Activated CD4-positive, alpha-beta T cell treated with anti-CD3 and anti-CD28 coated beads for 4 hours (primary cell): ENCODE results near the gene HIRA.
A peak's percentile ranks its signal among the peaks of the same experiment; 100 is the strongest.

Source experiments
- DNase-seq, 2 donors: peaks; one replicate each; pipeline ENCODE4 v3.0.0-alpha.2; 2020

HIRA gene

GRCh38 chr22:19431649-19432132 lies at the start of gene HIRA:
TSS of gene HIRA (minus strand) at chr22:19431733. CDS start at chr22:19431476, 257 bp downstream.
- peak; percentile 82 to 86 for DNase-seq

GRCh38 chr22:19480789-19481188 lies 49.3 kb upstream of the HIRA start:
- no peak for DNase-seq

GRCh38 chr22:19480173-19480568 lies 48.6 kb upstream of the HIRA start:
- DNase-seq = no peak

- DNase-seq = peak; percentile 92 to 93
Measured at GRCh38 chr22:19479355-19480172, 48.0 kb upstream of the HIRA start, which contains the start of gene CDC45. TSS of gene CDC45 (plus strand) at chr22:19479920. CDS start at chr22:19479969, 49 bp downstream.

- DNase-seq = peak; percentile 70 to 75
Measured at GRCh38 chr22:19478901-19479354, 47.4 kb upstream of the HIRA start, which contains the start of gene UFD1. TSS of gene UFD1 (minus strand) at chr22:19479193. CDS start at chr22:19479085, 108 bp downstream.

- peak; percentile 6 to 14 for DNase-seq
Measured at GRCh38 chr22:19478045-19478900, 46.7 kb upstream of the HIRA start.

GRCh38 chr22:19477321-19478044 lies 46.0 kb upstream of the HIRA start:
- no peak for DNase-seq

- DNase-seq = no peak
Measured at GRCh38 chr22:19476023-19476422, 44.5 kb upstream of the HIRA start.

- no peak for DNase-seq
Measured at GRCh38 chr22:19473578-19473977, 42.0 kb upstream of the HIRA start.

GRCh38 chr22:19472233-19472632 lies 40.7 kb upstream of the HIRA start:
- DNase-seq = no peak

- DNase-seq = no peak
Measured at GRCh38 chr22:19471572-19471971, 40.0 kb upstream of the HIRA start.

GRCh38 chr22:19470010-19470409 lies 38.5 kb upstream of the HIRA start:
- DNase-seq = no peak

GRCh38 chr22:19469421-19469820 lies 37.9 kb upstream of the HIRA start:
- DNase-seq = no peak

GRCh38 chr22:19467912-19468311 lies 36.4 kb upstream of the HIRA start:
- no peak for DNase-seq

- no peak for DNase-seq
Measured at GRCh38 chr22:19466848-19467752, 35.6 kb upstream of the HIRA start.

- no peak for DNase-seq
Measured at GRCh38 chr22:19466126-19466716, 34.7 kb upstream of the HIRA start.

GRCh38 chr22:19464975-19465374 lies 33.4 kb upstream of the HIRA start:
- DNase-seq = no peak

GRCh38 chr22:19464546-19464945 lies 33.0 kb upstream of the HIRA start:
- no peak for DNase-seq

- DNase-seq = no peak
Measured at GRCh38 chr22:19463491-19464469, 32.2 kb upstream of the HIRA start.

GRCh38 chr22:19463008-19463407 lies 31.5 kb upstream of the HIRA start:
- DNase-seq = no peak
